ENCODE results near the gene PMPCA. TPM values are rescaled to one million over a fixed set of nuclear protein-coding genes. Genes with fewer than 3 reads are reported as not detected.

PMPCA gene
- total and polyA plus RNA-seq, 2 donors (not counting 1 experiment from before 2014, with no cell fraction given) = 26.4 to 70.2 TPM

DNA sequence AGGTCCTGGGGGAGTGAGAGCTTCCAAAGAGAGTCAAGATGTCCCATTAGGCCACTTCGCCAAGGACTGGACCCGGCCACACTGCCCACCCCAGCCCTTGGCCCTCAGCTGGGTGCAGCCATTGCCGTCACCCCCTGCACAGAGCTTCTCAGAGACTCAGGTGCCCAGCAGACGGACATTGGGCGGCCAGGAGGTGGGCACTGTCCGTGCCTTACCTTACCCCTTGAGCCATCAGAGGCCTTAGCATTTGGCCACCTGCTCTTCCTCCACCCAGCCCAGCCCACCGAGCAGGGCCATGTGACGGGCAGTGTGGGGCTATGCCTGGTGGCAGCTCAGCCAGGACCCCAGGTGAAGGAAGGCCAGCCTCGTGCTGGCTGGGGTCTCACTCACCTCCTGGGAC is 43.6 kb upstream of the PMPCA start:
- H3K9ac ChIP-seq (ENCODE audit: insufficient read depth, low read length) = no peak overlapping the region
- no peak for DNase-seq (ENCODE audit: low read depth in 2 of 2)
- H3K27me3 ChIP-seq (ENCODE audit: control insufficient read depth, insufficient read depth, low read length) = no peaks in the 10 kb centered on the region

GRCh38 chr9:136367296-136368145 is 42.9 kb upstream of the PMPCA start:
- no peaks in the 10 kb centered on the region for H3K9me3 ChIP-seq (ENCODE audit: control insufficient read depth, insufficient read depth, low read depth, low read length)
- no peak overlapping the region for H3K27ac ChIP-seq (ENCODE audit: insufficient read depth, low read length)
- no peak overlapping the region for H3K9ac ChIP-seq (ENCODE audit: insufficient read depth, low read length)
- H3K4me1 ChIP-seq (ENCODE audit: control insufficient read depth, extremely low read depth, insufficient read depth, low read length) = peaks cover 9% of the 10 kb centered on the region
- H3K79me2 ChIP-seq (ENCODE audit: control insufficient read depth, insufficient read depth, low read length) = no peaks in the 10 kb centered on the region
- H3K4me3 ChIP-seq (replicated peaks in 1 of 4; ENCODE audit: control extremely low read depth in 1 of 4, insufficient read depth in 1 of 4, low read depth in 3 of 4, low read length in 4 of 4) = no peak overlapping the region
- TF ChIP-seq CTCF (conservative IDR thresholded peaks at IDR 0.05 in 1 of 2, IDR thresholded peaks at IDR 0.05 in 1 of 2; ENCODE audit: low read depth in 1 of 2, low read length in 2 of 2) = no peak
- TF ChIP-seq EZH2 (IDR thresholded peaks at IDR 0.05; ENCODE audit: low read length, missing control alignments) = no peak
- no peaks in the 10 kb centered on the region for H3K27me3 ChIP-seq (ENCODE audit: control insufficient read depth, insufficient read depth, low read length)
- DNase-seq (ENCODE audit: low read depth in 2 of 2) = no peak
- H4K20me1 ChIP-seq (ENCODE audit: control insufficient read depth, extremely low read depth, insufficient read depth, low read length) = no peaks in the 10 kb centered on the region
- no peak overlapping the region for H2AFZ ChIP-seq (ENCODE audit: low read length)
- H3K36me3 ChIP-seq (ENCODE audit: control insufficient read depth, insufficient read depth, low read length) = no peaks in the 10 kb centered on the region
- H3K4me2 ChIP-seq (ENCODE audit: extremely low read depth, insufficient read depth, low read length) = no peak overlapping the region

More for the DNA sequence above, 43.6 kb upstream of the PMPCA start:
- Histone ChIP-seq H3K4me3 (replicated peaks in 1 of 4; ENCODE audit: control extremely low read depth in 1 of 4, insufficient read depth in 1 of 4, low read depth in 3 of 4, low read length in 4 of 4) (no peak overlapping the region), H3K36me3 (ENCODE audit: control insufficient read depth, insufficient read depth, low read length) (no peaks in the 10 kb centered on the region), H3K9me3 (ENCODE audit: control insufficient read depth, insufficient read depth, low read depth, low read length) (no peaks in the 10 kb centered on the region), H3K79me2 (ENCODE audit: control insufficient read depth, insufficient read depth, low read length) (no peaks in the 10 kb centered on the region), H3K4me2 (ENCODE audit: extremely low read depth, insufficient read depth, low read length) (no peak overlapping the region), H3K27ac (ENCODE audit: insufficient read depth, low read length) (no peak overlapping the region), H3K4me1 (ENCODE audit: control insufficient read depth, extremely low read depth, insufficient read depth, low read length) (peaks cover 8% of the 10 kb centered on the region), H4K20me1 (ENCODE audit: control insufficient read depth, extremely low read depth, insufficient read depth, low read length) (no peaks in the 10 kb centered on the region), H2AFZ (ENCODE audit: low read length) (no peak overlapping the region)
- TF ChIP-seq EZH2 (IDR thresholded peaks at IDR 0.05; ENCODE audit: low read length, missing control alignments) = no peak
- no peak for TF ChIP-seq CTCF (conservative IDR thresholded peaks at IDR 0.05 in 1 of 2, IDR thresholded peaks at IDR 0.05 in 1 of 2; ENCODE audit: low read depth in 1 of 2, low read length in 2 of 2)

GRCh38 chr9:136368190-136368589 is 42.3 kb upstream of the PMPCA start:
- no peaks in the 10 kb centered on the region for H3K27me3 ChIP-seq (ENCODE audit: control insufficient read depth, insufficient read depth, low read length)
- no peak overlapping the region for H3K9ac ChIP-seq (ENCODE audit: insufficient read depth, low read length)
- H3K4me2 ChIP-seq (ENCODE audit: extremely low read depth, insufficient read depth, low read length) = no peak overlapping the region
- TF ChIP-seq CTCF (conservative IDR thresholded peaks at IDR 0.05 in 1 of 2, IDR thresholded peaks at IDR 0.05 in 1 of 2; ENCODE audit: low read depth in 1 of 2, low read length in 2 of 2) (no peak), EZH2 (IDR thresholded peaks at IDR 0.05; ENCODE audit: low read length, missing control alignments) (no peak)
- no peak overlapping the region for H3K4me3 ChIP-seq (replicated peaks in 1 of 4; ENCODE audit: control extremely low read depth in 1 of 4, insufficient read depth in 1 of 4, low read depth in 3 of 4, low read length in 4 of 4)
- H3K79me2 ChIP-seq (ENCODE audit: control insufficient read depth, insufficient read depth, low read length) = no peaks in the 10 kb centered on the region
- H2AFZ ChIP-seq (ENCODE audit: low read length) = no peak overlapping the region
- no peaks in the 10 kb centered on the region for H3K36me3 ChIP-seq (ENCODE audit: control insufficient read depth, insufficient read depth, low read length)
- no peak overlapping the region for H3K27ac ChIP-seq (ENCODE audit: insufficient read depth, low read length)
- H4K20me1 ChIP-seq (ENCODE audit: control insufficient read depth, extremely low read depth, insufficient read depth, low read length) = no peaks in the 10 kb centered on the region
- peaks cover 11% of the 10 kb centered on the region for H3K4me1 ChIP-seq (ENCODE audit: control insufficient read depth, extremely low read depth, insufficient read depth, low read length)
- DNase-seq (ENCODE audit: low read depth in 2 of 2) = no peak
- no peaks in the 10 kb centered on the region for H3K9me3 ChIP-seq (ENCODE audit: control insufficient read depth, insufficient read depth, low read depth, low read length)
